ENCODE measurements around the gene SBF1. TPM values are rescaled to one million over a fixed set of nuclear protein-coding genes. Genes with fewer than 3 reads are reported as not detected.

The SBF1 gene
- total RNA-seq, 1 donor from 2014 or later = 104 TPM

DNA sequence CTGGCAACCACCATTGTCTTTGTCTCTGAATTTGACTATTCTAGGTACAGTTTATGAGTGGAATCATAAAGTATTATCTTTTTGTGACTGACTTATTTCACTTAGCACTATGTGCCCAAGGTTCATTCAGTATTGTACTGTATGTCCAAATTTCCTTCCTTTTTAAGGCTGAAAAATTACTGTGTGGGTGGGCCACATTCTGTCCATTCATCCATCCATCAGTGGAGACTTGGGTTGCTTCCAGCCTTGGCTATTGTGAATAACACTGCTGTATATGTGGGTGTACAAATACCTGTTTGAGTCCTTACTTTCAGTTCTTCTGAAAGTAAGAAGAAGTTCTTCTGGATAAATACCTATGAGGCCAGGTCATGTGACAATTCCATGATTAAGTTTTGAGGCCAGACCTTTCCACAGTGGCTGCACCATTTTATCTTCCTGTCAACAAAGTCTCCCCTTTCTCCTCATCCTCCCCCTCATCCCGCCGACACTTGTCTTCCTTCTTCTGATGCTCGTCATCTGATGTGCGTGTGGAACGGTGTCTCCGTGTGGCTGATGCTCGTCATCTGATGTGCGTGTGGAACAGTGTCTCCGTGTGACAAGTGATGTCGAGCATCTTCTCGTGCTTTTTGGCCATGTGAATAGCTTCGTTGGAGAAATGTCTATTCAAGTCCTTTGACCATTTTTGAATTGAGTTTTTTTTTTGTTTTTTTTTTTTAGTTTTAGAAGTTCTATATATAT, 49.5 kb downstream of the SBF1 start:
- Mint-ChIP-seq H3K9me3 (ENCODE audit: low read depth) (no peaks in the 10 kb centered on the region), H3K27me3 (ENCODE audit: low read depth) (no peaks in the 10 kb centered on the region), H3K4me3 (ENCODE audit: unreplicated experiment) (no peak overlapping the region), H3K27ac (ENCODE audit: unreplicated experiment) (no peak overlapping the region), H3K36me3 (ENCODE audit: low read depth) (peaks cover 29% of the 10 kb centered on the region), H3K4me1 (ENCODE audit: low read depth) (no peaks in the 10 kb centered on the region)
- DNase-seq (ENCODE audit: low spot score) = no peak
- TF ChIP-seq CTCF (IDR thresholded peaks at IDR 0.05) = no peak

- DNase-seq (ENCODE audit: low spot score) = no peak
- TF ChIP-seq CTCF (IDR thresholded peaks at IDR 0.05) = no peak
- Mint-ChIP-seq H3K4me1 (ENCODE audit: low read depth) (no peaks in the 10 kb centered on the region), H3K27ac (ENCODE audit: unreplicated experiment) (no peak overlapping the region), H3K4me3 (ENCODE audit: unreplicated experiment) (no peak overlapping the region), H3K27me3 (ENCODE audit: low read depth) (no peaks in the 10 kb centered on the region), H3K9me3 (ENCODE audit: low read depth) (no peaks in the 10 kb centered on the region), H3K36me3 (ENCODE audit: low read depth) (peaks cover 37% of the 10 kb centered on the region)
Observed at GRCh38 chr22:50423956-50424355, 50.9 kb downstream of the SBF1 start.

GRCh38 chr22:50422961-50423815, 51.6 kb downstream of the SBF1 start:
- Mint-ChIP-seq H3K27me3 (ENCODE audit: low read depth) (no peaks in the 10 kb centered on the region), H3K27ac (ENCODE audit: unreplicated experiment) (no peak overlapping the region), H3K4me3 (ENCODE audit: unreplicated experiment) (no peak overlapping the region), H3K36me3 (ENCODE audit: low read depth) (peaks cover 35% of the 10 kb centered on the region), H3K9me3 (ENCODE audit: low read depth) (no peaks in the 10 kb centered on the region), H3K4me1 (ENCODE audit: low read depth) (no peaks in the 10 kb centered on the region)
- TF ChIP-seq CTCF (IDR thresholded peaks at IDR 0.05) = no peak
- no peak for DNase-seq (ENCODE audit: low spot score)

DNA sequence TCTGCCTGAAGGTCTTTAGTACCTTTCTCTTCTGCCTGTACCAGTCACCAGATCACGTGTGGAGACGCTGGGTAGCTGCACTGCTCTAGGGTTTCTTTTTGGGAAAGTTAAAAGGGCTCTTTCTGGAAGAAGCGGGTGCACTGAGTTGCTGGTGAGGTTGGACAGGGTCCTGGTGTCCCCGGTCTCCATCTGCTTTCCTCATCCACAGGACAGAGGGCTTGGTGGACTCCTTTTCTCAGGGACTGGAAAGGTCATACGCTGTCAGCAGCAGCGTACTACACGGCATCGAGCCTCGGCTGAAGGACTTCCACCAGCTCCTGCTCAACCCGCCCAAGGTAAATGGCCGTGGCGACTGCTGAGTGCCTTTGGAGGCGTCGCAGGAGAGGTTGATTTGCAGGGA, 52.8 kb downstream of the SBF1 start:
- Mint-ChIP-seq H3K4me1 (ENCODE audit: low read depth) (no peaks in the 10 kb centered on the region), H3K27ac (ENCODE audit: unreplicated experiment) (no peak overlapping the region), H3K36me3 (ENCODE audit: low read depth) (peaks cover 35% of the 10 kb centered on the region), H3K27me3 (ENCODE audit: low read depth) (no peaks in the 10 kb centered on the region), H3K4me3 (ENCODE audit: unreplicated experiment) (no peak overlapping the region), H3K9me3 (ENCODE audit: low read depth) (no peaks in the 10 kb centered on the region)
- no peak for DNase-seq (ENCODE audit: low spot score)
- TF ChIP-seq CTCF (IDR thresholded peaks at IDR 0.05) = no peak

DNA sequence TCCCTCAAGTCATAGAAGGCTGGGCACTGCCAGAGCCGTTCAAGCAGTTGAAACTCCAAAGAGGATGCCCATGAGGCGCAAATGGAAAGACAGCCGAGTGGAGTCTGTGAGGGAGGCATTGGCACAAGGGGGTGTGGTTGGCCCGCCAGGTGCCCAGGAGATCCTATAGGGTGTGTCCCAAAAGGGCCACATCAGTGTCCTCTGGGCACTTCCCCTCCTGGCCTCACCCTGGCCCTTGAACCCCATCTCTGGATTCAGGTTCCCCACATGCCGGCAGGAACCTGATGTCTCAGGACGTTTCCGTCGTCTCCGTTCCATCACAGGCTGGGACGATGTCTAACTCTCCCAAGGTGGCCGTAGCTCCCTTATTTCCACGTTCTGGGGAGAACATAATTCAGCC, 54.3 kb downstream of the SBF1 start:
- no peak for TF ChIP-seq CTCF (IDR thresholded peaks at IDR 0.05)
- DNase-seq (ENCODE audit: low spot score) = no peak
- Mint-ChIP-seq H3K4me3 (ENCODE audit: unreplicated experiment) (no peak overlapping the region), H3K9me3 (ENCODE audit: low read depth) (no peaks in the 10 kb centered on the region), H3K27ac (ENCODE audit: unreplicated experiment) (no peak overlapping the region), H3K27me3 (ENCODE audit: low read depth) (no peaks in the 10 kb centered on the region), H3K4me1 (ENCODE audit: low read depth) (no peaks in the 10 kb centered on the region), H3K36me3 (ENCODE audit: low read depth) (peaks cover 35% of the 10 kb centered on the region)

Measured in chondrocyte (in vitro differentiated cells).